Endodermal cell (in vitro differentiated cells): ENCODE data around the gene SH3GL1. TPM values are rescaled to one million over a fixed set of nuclear protein-coding genes. Genes with fewer than 3 reads are reported as not detected.
A peak's percentile ranks its signal among the peaks of the same experiment; 100 is the strongest.

Experiments used
- DNase-seq: peaks from one replicate; pipeline ENCODE4 v3.0.0-alpha.2; 2017
- H3K27ac ChIP-seq: 2 replicates; pipeline ENCODE4 v1.5.1; 2013; ENCODE audit warnings: mild to moderate bottlenecking, low read depth, low read length, moderate library complexity
- H3K27me3 ChIP-seq: 2 replicates; pipeline ENCODE4 v1.6.1; 2013; ENCODE audit warnings: mild to moderate bottlenecking, low read length, moderate library complexity; ENCODE audit not compliant: insufficient read depth, control insufficient read depth, poor library complexity, severe bottlenecking
- H3K36me3 ChIP-seq: 2 replicates; pipeline ENCODE4 v1.7.0; 2013; ENCODE audit warnings: mild to moderate bottlenecking, low read length, moderate library complexity; ENCODE audit not compliant: control insufficient read depth, insufficient read depth
- H3K4me1 ChIP-seq: one replicate; pipeline ENCODE4 v1.7.0; 2013; ENCODE audit warnings: low read length; ENCODE audit not compliant: control insufficient read depth, insufficient read depth
- H3K4me3 ChIP-seq: 2 replicates; pipeline ENCODE4 v1.5.1; 2013; ENCODE audit warnings: mild to moderate bottlenecking, low read length, moderate library complexity
- H3K9ac ChIP-seq: 2 replicates; pipeline ENCODE4 v1.6.1; 2013; ENCODE audit warnings: mild to moderate bottlenecking, low read length, moderate library complexity; ENCODE audit not compliant: poor library complexity, severe bottlenecking; ENCODE audit errors: extremely low read depth
- H3K9me3 ChIP-seq: 2 replicates; pipeline ENCODE4 v1.6.1; 2013; ENCODE audit warnings: mild to moderate bottlenecking, low read length, moderate library complexity; ENCODE audit not compliant: control insufficient read depth
- H3K27ac Mint-ChIP-seq: 2 replicates; pipeline ENCODE4 v1.8.0; 2020; ENCODE audit warnings: mixed read lengths
- H3K27me3 Mint-ChIP-seq: 2 replicates; pipeline ENCODE4 v1.8.0; 2021; ENCODE audit warnings: mild to moderate bottlenecking, mixed read lengths; ENCODE audit not compliant: insufficient read depth
- H3K36me3 Mint-ChIP-seq: 2 replicates; pipeline ENCODE4 v1.8.0; 2020; ENCODE audit warnings: low read depth, mixed read lengths
- H3K4me1 Mint-ChIP-seq: 2 replicates; pipeline ENCODE4 v1.8.0; 2020; ENCODE audit warnings: mixed read lengths
- H3K4me3 Mint-ChIP-seq: 2 replicates; pipeline ENCODE4 v1.8.0; 2020; ENCODE audit warnings: mild to moderate bottlenecking, moderate library complexity, mixed read lengths
- H3K9me3 Mint-ChIP-seq: 2 replicates; pipeline ENCODE4 v1.8.0; 2020; ENCODE audit warnings: mild to moderate bottlenecking, mixed read lengths
- WGBS, 2 experiments: methylation state at CpG; one replicate each; pipeline versions ENCODE4 v1.1.5 to v1.1.7; 2013; ENCODE audit warnings: missing lambda C conversion rate in 2 of 2, mixed read lengths in 1 of 2; ENCODE audit not compliant: insufficient coverage in 1 of 2, insufficient read length in 1 of 2; 5-methylcytosine and 5-hydroxymethylcytosine counted together
- long read RNA-seq, 4 experiments: library from polyadenylated mRNA in 2 of 4; library from RNA in 1 of 4; library from capped mRNA in 1 of 4; stranded (forward) in 3 of 4; unstranded in 1 of 4; transcript quantifications; one replicate each; pipeline ENCODE4 v2.0.0, GENCODE V29; 2020 to 2021; ENCODE audit warnings: inconsistent platforms in 1 of 4
- polyA plus RNA-seq, 2 experiments: library from polyadenylated mRNA; stranded (reverse); fragments of 50-300 nt; gene quantifications; one replicate each; pipeline ENCODE4 v1.2.3, GENCODE V29; 2013
- total RNA-seq, 2 donors: library from RNA; stranded (reverse); fragmentation: NEBNext Ultra II Directional in 1 of 2; extraction: Animal tissue kit (Norgen Biotek cat#: 25700) in 1 of 2; gene quantifications; 2 replicates in 1 of 2; 3 replicates in 1 of 2; pipeline ENCODE4 v1.2.1, GENCODE V29; 2021
- TF ChIP-seq, protein P1 (sequence below): fragments of 200-600 bp; sonication (generic); conservative IDR thresholded peaks from 2 replicates; pipeline ENCODE4 v1.5.0; 2021; ENCODE audit warnings: antibody characterized with exemption, mild to moderate bottlenecking

SH3GL1 gene, protein sequence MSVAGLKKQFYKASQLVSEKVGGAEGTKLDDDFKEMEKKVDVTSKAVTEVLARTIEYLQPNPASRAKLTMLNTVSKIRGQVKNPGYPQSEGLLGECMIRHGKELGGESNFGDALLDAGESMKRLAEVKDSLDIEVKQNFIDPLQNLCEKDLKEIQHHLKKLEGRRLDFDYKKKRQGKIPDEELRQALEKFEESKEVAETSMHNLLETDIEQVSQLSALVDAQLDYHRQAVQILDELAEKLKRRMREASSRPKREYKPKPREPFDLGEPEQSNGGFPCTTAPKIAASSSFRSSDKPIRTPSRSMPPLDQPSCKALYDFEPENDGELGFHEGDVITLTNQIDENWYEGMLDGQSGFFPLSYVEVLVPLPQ
- 10 to 100 TPM; 76.8 to 77.0 TPM for total RNA-seq
- 76.9 TPM for polyA plus RNA-seq (2013, experiment 1 of 2)
- 77.1 TPM for polyA plus RNA-seq (2013, experiment 2 of 2)
- long read RNA-seq, experiment 1, transcript SH3GL1-201 (10 exons, 2,516 nt) = major isoform, 12 of 40 reads
- long read RNA-seq, experiment 1, partial matches to known transcripts = 25 of 40 reads
- long read RNA-seq, experiment 1, other reads (novel, unspliced or antisense) = 3 of 40 reads
- long read RNA-seq, experiment 2, transcript SH3GL1-201 (10 exons, 2,516 nt) = major isoform, 195 of 234 reads
- long read RNA-seq, experiment 2, partial matches to known transcripts = 16 of 234 reads
- long read RNA-seq, experiment 2, other reads (novel, unspliced or antisense) = 21 of 234 reads
- long read RNA-seq, experiment 3, transcript SH3GL1-201 (10 exons, 2,516 nt) = major isoform, 19 of 27 reads
- long read RNA-seq, experiment 3, partial matches to known transcripts = 6 of 27 reads
- long read RNA-seq, experiment 3, other reads (novel, unspliced or antisense) = 2 of 27 reads
- long read RNA-seq, experiment 4 = 0 reads

DNA sequence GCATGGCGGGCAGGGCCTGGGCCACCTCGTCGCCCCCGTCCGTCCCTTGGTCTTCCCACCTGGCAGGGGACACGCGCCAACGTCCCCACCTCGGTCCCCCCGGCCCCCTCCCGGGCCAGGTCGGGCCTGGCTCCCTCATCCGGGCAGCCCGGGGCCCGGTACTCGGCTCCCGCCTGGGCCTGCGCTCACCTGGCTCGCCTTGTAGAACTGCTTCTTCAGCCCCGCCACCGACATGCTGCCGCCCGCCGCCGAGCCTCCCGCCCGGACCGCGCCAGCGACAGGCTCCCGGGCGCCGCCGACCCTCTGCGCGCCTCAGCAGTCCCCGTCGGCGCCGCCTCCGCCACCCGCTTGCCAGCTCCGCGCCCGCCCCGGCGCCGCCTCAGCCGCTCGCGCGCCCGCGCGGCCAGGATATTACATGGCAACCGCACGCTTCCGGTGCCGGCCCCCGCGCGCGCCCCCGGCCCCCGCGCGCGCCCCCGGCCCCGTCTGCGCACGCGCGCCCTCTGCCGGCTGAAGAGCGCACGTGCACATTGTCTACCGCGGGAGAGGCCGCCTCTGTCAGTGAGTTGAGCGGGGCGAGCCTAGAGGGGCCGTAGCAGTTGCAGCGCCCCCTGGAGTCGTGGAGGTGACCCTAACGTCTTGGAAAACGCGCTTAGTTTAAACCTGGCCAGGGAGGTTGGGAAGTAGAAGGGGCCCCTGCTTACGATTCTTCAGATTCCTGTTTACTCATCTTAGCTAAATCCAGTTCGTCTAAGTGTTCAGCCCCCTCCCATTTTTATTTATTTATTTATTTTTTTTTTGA is at the start of gene SH3GL1:
Gene SH3GL1 (minus strand): TSS at position 413 of the 802 bp plus-strand sequence. CDS start 179 bp downstream, at position 234.
- peaks cover 16% of the 10 kb centered on the region for H3K36me3 ChIP-seq
- peak within 1 kb of the TSS; percentile 92 for H3K27ac Mint-ChIP-seq
- no peaks in the 10 kb centered on the region for H3K27me3 ChIP-seq
- H3K36me3 Mint-ChIP-seq = peaks cover 19% of the 10 kb centered on the region
- no peaks in the 10 kb centered on the region for H3K9me3 Mint-ChIP-seq
- peak within 1 kb of the TSS; percentile 80 for H3K9ac ChIP-seq
- peak; percentile 95 for DNase-seq
- no peaks in the 10 kb centered on the region for H3K4me1 ChIP-seq
- H3K27ac ChIP-seq = peak within 1 kb of the TSS; percentile 50
- H3K27me3 Mint-ChIP-seq = no peaks in the 10 kb centered on the region
- peaks cover 26% of the 10 kb centered on the region for H3K4me1 Mint-ChIP-seq
- peak within 1 kb of the TSS; percentile 98 for H3K4me3 ChIP-seq
- no peaks in the 10 kb centered on the region for H3K9me3 ChIP-seq
- 0 to 1% methylated on average over 20 to 89 of the region's 90 CpGs for WGBS, 2 experiments
- TF ChIP-seq, protein P1, sequence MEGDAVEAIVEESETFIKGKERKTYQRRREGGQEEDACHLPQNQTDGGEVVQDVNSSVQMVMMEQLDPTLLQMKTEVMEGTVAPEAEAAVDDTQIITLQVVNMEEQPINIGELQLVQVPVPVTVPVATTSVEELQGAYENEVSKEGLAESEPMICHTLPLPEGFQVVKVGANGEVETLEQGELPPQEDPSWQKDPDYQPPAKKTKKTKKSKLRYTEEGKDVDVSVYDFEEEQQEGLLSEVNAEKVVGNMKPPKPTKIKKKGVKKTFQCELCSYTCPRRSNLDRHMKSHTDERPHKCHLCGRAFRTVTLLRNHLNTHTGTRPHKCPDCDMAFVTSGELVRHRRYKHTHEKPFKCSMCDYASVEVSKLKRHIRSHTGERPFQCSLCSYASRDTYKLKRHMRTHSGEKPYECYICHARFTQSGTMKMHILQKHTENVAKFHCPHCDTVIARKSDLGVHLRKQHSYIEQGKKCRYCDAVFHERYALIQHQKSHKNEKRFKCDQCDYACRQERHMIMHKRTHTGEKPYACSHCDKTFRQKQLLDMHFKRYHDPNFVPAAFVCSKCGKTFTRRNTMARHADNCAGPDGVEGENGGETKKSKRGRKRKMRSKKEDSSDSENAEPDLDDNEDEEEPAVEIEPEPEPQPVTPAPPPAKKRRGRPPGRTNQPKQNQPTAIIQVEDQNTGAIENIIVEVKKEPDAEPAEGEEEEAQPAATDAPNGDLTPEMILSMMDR = peak; percentile 96
- H3K4me3 Mint-ChIP-seq = peak within 1 kb of the TSS; percentile 78

DNA sequence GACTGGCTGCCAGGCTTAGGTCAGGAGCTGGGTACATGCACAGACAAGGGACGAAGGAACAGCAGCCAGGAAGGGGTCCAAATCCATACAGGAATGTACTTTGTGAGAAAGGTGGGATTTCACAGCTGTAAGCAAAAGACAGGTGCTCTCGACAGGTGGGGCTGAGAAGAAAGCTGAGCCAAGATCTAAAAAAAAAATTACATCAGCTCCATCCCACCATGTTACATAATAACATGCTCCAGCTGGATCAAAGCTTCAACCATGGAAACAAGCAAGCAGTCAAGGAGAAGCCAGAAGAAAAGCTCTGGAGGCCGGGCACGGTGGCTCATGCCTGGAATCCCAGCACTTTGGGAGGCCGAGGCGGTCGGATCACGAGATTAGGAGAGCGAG is 49.3 kb upstream of the SH3GL1 start:
- 98% methylated on average over 7 to 9 of the region's 9 CpGs for WGBS, 2 experiments
- Mint-ChIP-seq H3K9me3 (no peaks in the 10 kb centered on the region), H3K4me1 (no peaks in the 10 kb centered on the region), H3K4me3 (no peak overlapping the region), H3K36me3 (peaks cover 28% of the 10 kb centered on the region), H3K27me3 (no peaks in the 10 kb centered on the region), H3K27ac (no peak overlapping the region)
- H3K9me3 ChIP-seq = no peaks in the 10 kb centered on the region
- no peak for DNase-seq
- H3K4me3 ChIP-seq = no peak overlapping the region
- H3K36me3 ChIP-seq = peaks cover 25% of the 10 kb centered on the region
- H3K9ac ChIP-seq = no peak overlapping the region
- H3K27me3 ChIP-seq = no peaks in the 10 kb centered on the region
- H3K4me1 ChIP-seq = no peaks in the 10 kb centered on the region
- H3K27ac ChIP-seq = no peak overlapping the region
- TF ChIP-seq, protein P1 = no peak
